Measurements from ENCODE around the gene TMED7. TPM values are rescaled to one million over a fixed set of nuclear protein-coding genes. Genes with fewer than 3 reads are reported as not detected.
A peak's percentile ranks its signal among the peaks of the same experiment; 100 is the strongest.

TMED7 gene
- polyA plus RNA-seq, 3 donors = 18.2 to 70.1 (median 65.1) TPM

DNA sequence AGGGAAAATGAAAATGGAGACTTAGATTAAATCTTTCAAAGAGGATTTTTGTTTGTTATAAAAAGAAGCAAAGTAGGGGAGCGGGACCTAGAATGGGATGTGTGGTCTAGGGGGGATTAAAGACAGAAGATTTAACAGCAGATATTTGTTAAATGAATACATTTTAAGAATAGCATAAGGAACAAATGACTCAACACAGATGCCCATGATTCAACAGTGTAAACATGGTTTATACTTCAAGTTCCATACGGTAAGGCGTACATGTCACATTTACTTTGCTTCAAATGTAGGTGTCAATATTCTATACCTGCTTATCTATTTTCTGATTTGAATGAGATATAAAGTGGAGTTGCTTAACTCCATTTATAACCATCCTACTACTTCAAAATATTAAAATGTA lies 25.1 kb downstream of the TMED7 start:
- peak overlapping the region; percentile 84 for H3K4me2 ChIP-seq (replicated peaks; ENCODE audit: extremely low read depth, low read length, poor library complexity, severe bottlenecking)
- Mint-ChIP-seq H3K4me3 (peak overlapping the region; percentile 65 to 67), H3K27ac (peak overlapping the region in 3 of 7 donors; percentile 11 to 76 (median 74)), H3K4me1 (peaks cover 64% of the 10 kb centered on the region), H3K27me3 (ENCODE audit: low read depth in 3 of 3) (peaks cover 0 to 5% (median 0%) of the 10 kb centered on the region in 3 donors), H3K36me3 (peaks cover 10 to 16% of the 10 kb centered on the region in 2 donors), H3K9me3 (no peaks in the 10 kb centered on the region)
- intact Hi-C loops (cut with micrococcal nuclease) = loop anchor here (10.0 kb wide), 2 partner anchors 56 to 426 kb away; partner anchors contain the start of gene FEM1C (in 1 of the 2)
- peak overlapping the region in 1 of 2 donors; percentile 93 for H3K27ac ChIP-seq (ENCODE audit: low read depth in 1 of 2, low read length in 2 of 2)
- TF ChIP-seq, protein P1, sequence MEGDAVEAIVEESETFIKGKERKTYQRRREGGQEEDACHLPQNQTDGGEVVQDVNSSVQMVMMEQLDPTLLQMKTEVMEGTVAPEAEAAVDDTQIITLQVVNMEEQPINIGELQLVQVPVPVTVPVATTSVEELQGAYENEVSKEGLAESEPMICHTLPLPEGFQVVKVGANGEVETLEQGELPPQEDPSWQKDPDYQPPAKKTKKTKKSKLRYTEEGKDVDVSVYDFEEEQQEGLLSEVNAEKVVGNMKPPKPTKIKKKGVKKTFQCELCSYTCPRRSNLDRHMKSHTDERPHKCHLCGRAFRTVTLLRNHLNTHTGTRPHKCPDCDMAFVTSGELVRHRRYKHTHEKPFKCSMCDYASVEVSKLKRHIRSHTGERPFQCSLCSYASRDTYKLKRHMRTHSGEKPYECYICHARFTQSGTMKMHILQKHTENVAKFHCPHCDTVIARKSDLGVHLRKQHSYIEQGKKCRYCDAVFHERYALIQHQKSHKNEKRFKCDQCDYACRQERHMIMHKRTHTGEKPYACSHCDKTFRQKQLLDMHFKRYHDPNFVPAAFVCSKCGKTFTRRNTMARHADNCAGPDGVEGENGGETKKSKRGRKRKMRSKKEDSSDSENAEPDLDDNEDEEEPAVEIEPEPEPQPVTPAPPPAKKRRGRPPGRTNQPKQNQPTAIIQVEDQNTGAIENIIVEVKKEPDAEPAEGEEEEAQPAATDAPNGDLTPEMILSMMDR (IDR thresholded peaks at IDR 0.05) = no peak
- DNase-seq = no peak
- H3K4me3 ChIP-seq (replicated peaks in 1 of 3; ENCODE audit: low read depth in 2 of 3, low read length in 3 of 3) = peak overlapping the region; percentile 84 to 95 (median 89)
- peaks cover 59 to 60% of the 10 kb centered on the region in 2 donors for H3K4me1 ChIP-seq (ENCODE audit: control insufficient read depth in 1 of 2, insufficient read depth in 2 of 2, low read length in 2 of 2)
- H3K79me2 ChIP-seq (ENCODE audit: insufficient read depth, low read length) = peaks cover 61% of the 10 kb centered on the region
- H3K27me3 ChIP-seq (ENCODE audit: control insufficient read depth in 2 of 2, insufficient read depth in 2 of 2, low read length in 2 of 2) = no peaks in the 10 kb centered on the region
- no peak overlapping the region for H3K9ac ChIP-seq (ENCODE audit: insufficient read depth, low read length, poor library complexity, severe bottlenecking)
- H3K36me3 ChIP-seq (replicated peaks in 1 of 2; ENCODE audit: control insufficient read depth in 1 of 2, insufficient read depth in 2 of 2, low read length in 2 of 2) = no peaks in the 10 kb centered on the region
- H3K9me3 ChIP-seq (replicated peaks in 1 of 2; ENCODE audit: control insufficient read depth in 1 of 2, insufficient read depth in 1 of 2, low read length in 2 of 2) = no peaks in the 10 kb centered on the region
- no peak overlapping the region for H2AFZ ChIP-seq (ENCODE audit: insufficient read depth, low read depth, low read length, poor library complexity, severe bottlenecking)
- H4K20me1 ChIP-seq (ENCODE audit: insufficient read depth, low read length) = peaks cover 50% of the 10 kb centered on the region
- no CpG with 5 or more reads among the region's 3 CpGs for WGBS (ENCODE audit: insufficient coverage)

DNA sequence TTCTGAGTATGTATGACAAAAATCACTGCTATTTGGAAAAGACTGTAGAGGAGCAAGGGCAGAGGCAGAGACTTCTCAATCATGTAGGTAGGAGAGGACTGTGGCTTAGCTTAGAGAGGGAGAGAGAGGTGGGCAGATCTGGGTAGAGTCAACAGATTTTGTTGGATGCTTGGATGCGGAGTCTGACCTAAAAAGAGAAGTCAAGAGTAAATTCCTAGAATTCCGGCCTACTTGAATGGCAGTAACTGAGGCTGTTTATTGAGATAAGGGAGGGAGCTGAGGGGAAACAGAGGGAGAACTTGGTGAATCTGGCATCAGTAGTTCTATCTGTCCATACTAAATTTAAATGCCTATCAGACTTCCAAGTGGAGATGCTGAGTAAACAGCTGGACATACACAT lies 25.9 kb downstream of the TMED7 start:
- WGBS (ENCODE audit: insufficient coverage) = 100% methylated on average over 1 of the region's 2 CpGs
- no peaks in the 10 kb centered on the region for H3K9me3 Mint-ChIP-seq
- Histone ChIP-seq H3K4me2 (replicated peaks; ENCODE audit: extremely low read depth, low read length, poor library complexity, severe bottlenecking) (peak overlapping the region; percentile 84), H3K9me3 (replicated peaks in 1 of 2; ENCODE audit: control insufficient read depth in 1 of 2, insufficient read depth in 1 of 2, low read length in 2 of 2) (no peaks in the 10 kb centered on the region), H3K27me3 (ENCODE audit: control insufficient read depth in 2 of 2, insufficient read depth in 2 of 2, low read length in 2 of 2) (no peaks in the 10 kb centered on the region), H4K20me1 (ENCODE audit: insufficient read depth, low read length) (peaks cover 58% of the 10 kb centered on the region), H3K9ac (ENCODE audit: insufficient read depth, low read length, poor library complexity, severe bottlenecking) (no peak overlapping the region), H3K4me3 (replicated peaks in 1 of 3; ENCODE audit: low read depth in 2 of 3, low read length in 3 of 3) (peak overlapping the region in 2 of 3 experiments; percentile 19 to 89), H3K79me2 (ENCODE audit: insufficient read depth, low read length) (peaks cover 69% of the 10 kb centered on the region), H3K4me1 (ENCODE audit: control insufficient read depth in 1 of 2, insufficient read depth in 2 of 2, low read length in 2 of 2) (peaks cover 59 to 60% of the 10 kb centered on the region in 2 donors), H3K36me3 (replicated peaks in 1 of 2; ENCODE audit: control insufficient read depth in 1 of 2, insufficient read depth in 2 of 2, low read length in 2 of 2) (no peaks in the 10 kb centered on the region), H3K27ac (ENCODE audit: low read depth in 1 of 2, low read length in 2 of 2) (peak overlapping the region in 1 of 2 donors; percentile 30), H2AFZ (ENCODE audit: insufficient read depth, low read depth, low read length, poor library complexity, severe bottlenecking) (no peak overlapping the region)
- DNase-seq = no peak
- peak overlapping the region; percentile 4 to 90 (median 75) for H3K27ac Mint-ChIP-seq
- peaks cover 8 to 20% of the 10 kb centered on the region in 2 donors for H3K36me3 Mint-ChIP-seq
- peaks cover 71% of the 10 kb centered on the region for H3K4me1 Mint-ChIP-seq
- peaks cover 0 to 5% (median 0%) of the 10 kb centered on the region in 3 donors for H3K27me3 Mint-ChIP-seq (ENCODE audit: low read depth in 3 of 3)
- TF ChIP-seq, protein P1 (IDR thresholded peaks at IDR 0.05) = no peak
- intact Hi-C loops (cut with micrococcal nuclease) = loop anchor here (10.0 kb wide), 2 partner anchors 55 to 425 kb away; partner anchors contain the start of gene FEM1C (in 1 of the 2)
- H3K4me3 Mint-ChIP-seq = peak overlapping the region; percentile 67 to 74

Data from CD14-positive monocyte (primary cell).